Measurements from ENCODE around the gene SLC5A2.
"Not testable (repeated sequence)": the region's sequence is repeated elsewhere in the genome, so short reads cannot be mapped to it uniquely, and the experiment has no call there.

SLC5A2 gene

GRCh38 chr16:31483081-31483480 lies at the start of gene SLC5A2:
SLC5A2 (plus strand) TSS chr16:31483123; CDS start chr16:31483137, 14 bp downstream.
- no peak for DNase-seq (ENCODE audit: low read depth, low spot score)

DNA sequence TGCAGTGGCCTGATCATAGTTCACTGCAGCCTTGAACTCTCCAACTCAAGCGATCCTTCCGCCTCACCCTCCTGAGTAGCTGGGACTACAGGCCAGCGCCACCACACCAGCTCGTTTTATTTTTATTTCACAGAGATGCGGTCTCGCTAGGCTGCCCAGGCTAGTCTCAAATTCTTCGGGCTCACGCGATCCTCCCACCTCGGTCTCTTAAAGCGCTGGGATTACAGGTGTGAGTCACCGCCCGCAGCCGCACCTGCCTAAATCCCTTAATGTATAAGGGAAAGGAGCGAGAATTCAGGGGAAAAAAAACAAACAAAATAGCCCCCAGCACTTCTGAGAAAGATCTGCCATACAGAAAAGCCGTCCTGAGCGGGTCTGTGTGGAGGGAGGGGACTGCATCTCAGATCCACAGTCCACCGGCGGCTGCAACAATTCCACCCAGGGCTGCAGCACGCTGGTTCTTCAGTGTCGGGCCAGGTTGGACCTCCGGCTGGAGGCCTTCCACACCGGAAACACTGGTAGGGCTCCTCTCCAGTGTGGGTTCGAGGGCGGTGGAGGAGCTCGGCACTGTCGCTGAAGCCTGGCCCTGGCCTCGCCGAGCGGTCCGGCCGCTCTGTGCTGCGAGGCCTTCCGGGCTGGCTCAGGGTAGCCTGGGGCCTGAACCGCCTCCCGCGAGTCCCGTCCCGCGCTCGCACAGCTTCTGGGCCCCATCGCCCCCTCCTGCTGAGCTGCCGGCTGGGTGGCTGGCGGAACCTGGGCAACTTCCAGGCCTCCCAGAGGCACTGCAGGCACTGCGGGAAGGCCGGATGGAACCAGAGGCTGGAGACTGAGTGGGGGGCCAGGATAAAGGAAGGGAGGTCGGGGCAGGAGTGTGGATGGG lies 47.3 kb upstream of the SLC5A2 start:
- DNase-seq (ENCODE audit: low read depth, low spot score): no peak

- no peak for DNase-seq (ENCODE audit: low read depth, low spot score)
These were observed 46.5 kb upstream of the SLC5A2 start for GRCh38 chr16:31436221-31437045.

DNA sequence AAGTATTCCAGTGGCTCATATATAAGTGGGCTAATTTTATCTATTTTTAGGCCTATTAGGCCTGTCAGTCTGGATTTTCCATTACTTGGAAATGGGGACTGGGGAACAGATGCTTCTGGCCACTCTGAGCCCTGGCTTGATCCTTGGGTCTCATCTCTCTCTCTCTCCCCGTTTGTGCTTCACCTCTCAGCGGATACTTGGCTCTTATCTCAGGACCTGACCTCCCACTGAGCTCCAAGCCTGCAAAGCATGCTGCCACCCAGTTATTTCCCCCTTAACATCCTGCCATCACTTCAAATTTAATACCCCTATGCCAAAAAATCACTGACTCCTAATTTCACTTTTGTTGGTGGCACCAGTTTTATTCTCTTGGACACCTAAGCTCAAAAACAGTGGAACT lies 44.5 kb upstream of the SLC5A2 start:
- no peak for DNase-seq (ENCODE audit: low read depth, low spot score)

- not testable (repeated sequence) for DNase-seq (ENCODE audit: low read depth, low spot score)
These were observed 43.9 kb upstream of the SLC5A2 start for GRCh38 chr16:31439023-31439422.

DNA sequence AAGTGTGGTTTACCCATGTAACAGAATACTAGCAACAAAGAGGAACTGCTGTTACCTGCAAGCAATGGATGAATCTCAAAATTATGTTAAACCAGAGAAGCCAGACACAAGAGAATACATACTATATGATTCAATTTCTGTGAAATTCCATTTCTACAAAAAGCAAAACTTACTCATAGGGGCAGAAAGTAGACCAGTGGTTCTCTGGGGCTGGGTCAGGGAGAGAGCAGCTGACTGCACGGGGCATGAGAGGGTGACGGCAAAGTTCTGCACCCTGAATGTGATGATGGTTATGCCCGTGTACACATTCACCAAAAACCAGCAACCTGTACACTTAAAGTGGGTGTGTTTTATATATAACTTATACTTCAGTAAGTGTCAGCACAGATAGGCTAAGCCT lies 43.4 kb upstream of the SLC5A2 start:
- no peak for DNase-seq (ENCODE audit: low read depth, low spot score)

GRCh38 chr16:31440516-31441184 lies 42.3 kb upstream of the SLC5A2 start:
- DNase-seq (ENCODE audit: low read depth, low spot score): no peak

DNA sequence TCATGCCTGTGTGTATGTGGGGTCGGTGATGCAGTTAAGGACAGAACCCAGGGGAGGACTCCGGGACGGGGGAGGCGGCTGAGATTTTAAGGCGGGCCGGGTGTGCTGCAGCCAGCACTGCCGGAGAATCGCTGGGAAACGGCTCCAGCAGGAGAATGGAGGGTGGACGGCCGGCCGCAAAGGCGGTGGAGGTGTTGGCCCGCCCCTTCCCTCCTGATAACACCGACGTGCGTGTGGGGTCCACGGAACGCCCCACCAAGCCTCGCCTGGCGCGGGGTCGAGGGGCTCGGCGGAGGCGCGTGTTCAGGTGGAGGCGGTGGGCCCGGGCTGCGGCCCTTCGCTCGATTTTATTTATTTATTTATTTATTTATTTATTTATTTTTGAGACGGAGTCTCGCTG lies 41.0 kb upstream of the SLC5A2 start:
- DNase-seq (ENCODE audit: low read depth, low spot score): no peak

- DNase-seq (ENCODE audit: low read depth, low spot score): not testable (repeated sequence)
These were observed 37.0 kb upstream of the SLC5A2 start for GRCh38 chr16:31445931-31446330.

GRCh38 chr16:31451201-31451600 lies 31.7 kb upstream of the SLC5A2 start:
- no peak for DNase-seq (ENCODE audit: low read depth, low spot score)

GRCh38 chr16:31451681-31452351 lies 31.1 kb upstream of the SLC5A2 start:
- DNase-seq (ENCODE audit: low read depth, low spot score): no peak

DNA sequence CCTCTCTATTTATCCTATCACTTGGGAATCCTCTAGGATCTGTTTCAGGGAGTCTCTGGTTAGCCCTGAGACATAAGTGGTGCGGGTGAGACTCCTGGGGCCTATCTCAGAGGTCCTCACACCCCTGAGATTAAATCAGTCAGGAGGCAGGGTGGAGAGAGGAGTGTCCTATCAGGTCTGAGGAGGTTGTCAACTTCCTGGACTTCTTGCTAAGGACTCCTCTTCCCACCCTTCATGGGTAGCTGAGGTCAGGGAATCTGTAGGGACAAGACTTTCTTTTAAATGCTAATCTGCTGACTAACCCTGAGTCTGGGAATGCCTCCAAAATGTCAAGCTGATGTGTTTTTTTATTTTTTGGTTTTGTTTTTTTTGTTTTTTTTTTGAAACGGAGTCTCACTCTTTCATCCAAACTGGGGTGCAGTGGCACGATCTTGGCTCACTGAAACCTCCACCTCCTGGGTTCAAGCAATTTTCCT lies 30.3 kb upstream of the SLC5A2 start:
- no peak for DNase-seq (ENCODE audit: low read depth, low spot score)

GRCh38 chr16:31453255-31454204 lies 29.4 kb upstream of the SLC5A2 start:
- no peak for DNase-seq (ENCODE audit: low read depth, low spot score)

DNA sequence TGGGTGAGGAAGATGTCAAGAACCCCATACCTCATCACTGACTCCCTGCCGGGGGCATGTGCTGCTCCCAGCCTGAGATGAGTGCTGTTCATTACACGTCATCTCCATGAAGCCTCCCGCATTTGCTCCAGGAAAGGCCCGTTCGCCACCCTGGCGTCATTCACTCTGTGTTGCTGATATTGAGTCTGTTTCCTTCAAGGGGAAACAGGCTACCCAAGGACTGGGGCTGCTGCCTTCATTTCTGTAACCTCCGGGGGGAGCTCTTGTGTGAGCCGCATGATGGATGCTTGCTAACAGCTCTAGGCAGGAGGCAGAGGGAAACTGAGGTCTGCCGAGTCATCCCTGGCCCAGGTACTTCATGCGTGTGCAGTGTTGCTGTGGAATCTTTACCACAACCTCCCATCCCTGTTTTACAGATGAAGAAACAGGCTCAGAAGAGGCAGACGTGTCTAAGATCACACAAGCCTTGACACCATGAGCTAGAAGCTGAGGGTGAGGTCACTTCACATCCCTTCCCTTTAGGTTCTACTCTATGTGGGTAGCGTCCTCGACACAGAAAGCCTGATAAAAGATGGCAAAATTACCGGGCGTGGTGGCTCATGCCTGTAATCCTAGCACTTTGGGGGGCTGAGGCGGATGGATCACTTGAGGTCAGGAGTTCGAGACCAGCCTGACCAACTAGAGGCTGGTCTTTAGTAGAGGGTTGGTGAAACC lies 27.2 kb upstream of the SLC5A2 start:
- DNase-seq (ENCODE audit: low read depth, low spot score): no peak

DNA sequence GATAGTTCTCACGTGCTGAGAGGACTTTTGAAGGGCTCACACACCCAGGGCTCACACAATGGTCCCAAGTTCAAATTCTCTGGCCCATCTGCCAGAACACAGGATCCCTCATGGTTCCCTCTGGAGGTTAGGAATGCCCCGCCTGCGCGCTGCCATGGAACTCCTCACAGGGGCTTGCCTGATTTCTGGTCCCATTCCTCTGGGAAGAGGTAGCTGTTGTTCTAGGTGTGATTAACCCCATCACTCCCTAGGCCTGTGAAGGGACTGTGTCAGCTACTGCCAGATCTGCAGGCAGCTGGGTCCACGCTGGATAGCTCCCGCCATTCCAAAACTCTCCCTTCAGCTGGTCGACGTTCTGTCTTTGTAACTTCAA lies 25.9 kb upstream of the SLC5A2 start:
- DNase-seq (ENCODE audit: low read depth, low spot score): no peak

- DNase-seq (ENCODE audit: low read depth, low spot score): no peak
These were observed 24.7 kb upstream of the SLC5A2 start for GRCh38 chr16:31458073-31458843.

DNA sequence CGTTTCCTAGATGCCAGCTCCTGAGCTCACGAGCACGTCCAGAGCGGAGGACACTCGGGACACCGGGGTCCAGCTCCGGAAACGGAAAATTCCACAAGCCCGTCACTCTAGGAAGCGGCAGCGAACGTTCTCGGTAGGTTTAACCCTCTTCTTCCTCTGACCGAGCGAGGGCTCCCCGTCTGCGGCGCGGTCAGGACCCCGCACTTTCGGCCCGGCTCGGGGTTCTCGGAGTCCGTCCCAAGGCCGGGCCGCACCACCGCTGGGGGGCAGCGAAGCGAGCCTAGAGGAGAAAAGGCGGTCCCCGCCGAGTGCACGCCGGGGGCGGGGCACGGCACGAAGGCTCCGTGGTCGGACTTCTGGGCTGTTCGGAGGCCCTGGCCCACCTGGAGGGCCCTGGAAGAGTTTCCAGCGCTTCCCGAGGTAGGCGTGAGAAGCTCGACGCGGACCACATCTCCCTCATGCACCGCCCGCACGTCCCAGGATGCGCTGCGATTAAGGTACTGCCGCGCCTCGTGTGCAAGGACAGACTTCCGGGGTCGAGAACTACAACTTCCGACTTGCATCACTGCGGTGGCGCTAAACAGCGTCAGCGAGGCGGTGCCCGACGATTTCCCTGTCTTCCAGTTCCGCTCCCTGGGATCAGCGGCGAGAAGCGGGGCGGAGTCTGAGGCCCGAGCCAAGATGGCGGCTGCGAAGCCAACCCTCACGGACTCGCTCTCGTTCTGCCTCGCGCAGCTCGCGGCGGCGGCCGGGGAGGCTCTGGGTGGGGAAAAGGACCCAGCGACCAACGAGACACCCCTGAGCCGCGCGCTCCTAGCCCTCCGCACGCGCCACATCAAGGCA lies 23.9 kb upstream of the SLC5A2 start, which contains the start of gene ARMC5:
Gene ARMC5 (plus strand): TSS at position 658 of the 843 bp plus-strand sequence. CDS start 24 bp downstream, at position 682.
- peak; percentile 94 for DNase-seq (ENCODE audit: low read depth, low spot score)
